ENCODE data around the gene SIGLEC1. TPM values are rescaled to one million over a fixed set of nuclear protein-coding genes. Genes with fewer than 3 reads are reported as not detected.

The SIGLEC1 gene
- total RNA-seq, 1 donor from 2014 or later: not detected

DNA sequence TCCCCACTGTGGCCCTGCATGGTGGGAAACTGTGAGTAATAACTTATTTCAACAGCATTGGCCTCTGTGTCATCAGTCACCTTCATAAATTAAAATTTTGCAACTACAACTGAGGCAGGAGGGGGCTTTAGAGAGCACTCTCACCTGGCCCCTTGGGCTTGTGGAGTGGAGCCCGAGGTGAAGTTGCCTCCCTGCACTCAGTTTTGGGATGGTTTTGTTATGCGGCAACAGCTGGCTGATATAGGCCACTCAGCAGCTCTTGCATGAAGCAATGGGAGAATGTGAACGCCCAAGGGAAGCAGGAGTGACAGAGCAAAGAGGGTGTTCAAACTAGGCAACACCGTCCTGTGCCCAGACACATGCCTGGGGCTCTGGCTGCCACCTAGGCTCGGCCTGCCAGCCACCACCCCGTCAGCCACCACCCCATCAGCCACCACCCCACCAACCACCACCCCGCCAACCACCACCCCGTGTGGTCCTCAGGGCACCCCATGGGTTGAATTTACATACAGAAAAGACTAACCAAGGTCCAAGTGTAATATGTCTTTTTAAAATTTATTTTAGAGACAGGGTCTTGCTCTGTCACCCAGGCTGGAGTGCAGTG is 44.9 kb downstream of the SIGLEC1 start:
- Mint-ChIP-seq H3K4me1 (ENCODE audit: low read depth, unreplicated experiment) (peaks cover 9% of the 10 kb centered on the region), H3K27ac (ENCODE audit: unreplicated experiment) (no peak overlapping the region)

DNA sequence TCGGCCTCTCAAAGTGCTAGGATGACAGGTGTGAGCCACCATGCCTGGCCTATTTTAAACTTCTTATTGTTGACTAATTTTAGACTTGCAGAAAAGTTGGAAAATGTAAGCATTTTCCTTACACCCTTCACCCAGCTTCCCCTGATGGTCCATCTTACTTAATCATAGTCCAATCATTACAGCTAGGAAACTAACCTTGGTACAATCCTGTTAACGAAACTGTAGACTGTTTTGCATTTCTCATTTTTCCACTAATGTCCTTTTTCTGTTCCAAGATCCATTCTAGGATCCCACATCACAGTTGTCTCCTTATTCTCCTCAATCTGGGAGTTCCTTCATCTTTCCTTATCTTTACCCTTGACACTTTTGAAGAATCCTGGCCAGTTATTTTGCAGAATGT is 48.5 kb downstream of the SIGLEC1 start:
- Mint-ChIP-seq H3K9me3 (ENCODE audit: unreplicated experiment) (no peaks in the 10 kb centered on the region), H3K27me3 (ENCODE audit: low read depth, unreplicated experiment) (peaks cover 56% of the 10 kb centered on the region), H3K4me1 (ENCODE audit: low read depth, unreplicated experiment) (no peaks in the 10 kb centered on the region), H3K4me3 (ENCODE audit: unreplicated experiment) (no peak overlapping the region), H3K27ac (ENCODE audit: unreplicated experiment) (no peak overlapping the region), H3K36me3 (ENCODE audit: low read depth, unreplicated experiment) (peaks cover 2% of the 10 kb centered on the region)
- no peak for DNase-seq (ENCODE audit: low read depth)
- Histone ChIP-seq H3K9ac (ENCODE audit: low read length) (no peak overlapping the region), H3K4me1 (ENCODE audit: insufficient read depth, low read length) (no peaks in the 10 kb centered on the region), H3K9me3 (ENCODE audit: insufficient read depth, low read depth, low read length) (no peaks in the 10 kb centered on the region), H4K20me1 (ENCODE audit: insufficient read depth, low read length) (no peaks in the 10 kb centered on the region), H3K79me2 (ENCODE audit: insufficient read depth, low read length) (no peaks in the 10 kb centered on the region), H3K4me3 (ENCODE audit: insufficient read depth, low read depth, low read length) (no peak overlapping the region), H3K36me3 (ENCODE audit: insufficient read depth, low read length) (no peaks in the 10 kb centered on the region), H3K4me2 (ENCODE audit: low read length) (no peak overlapping the region), H2AFZ (ENCODE audit: low read depth, low read length) (no peak overlapping the region), H3K27me3 (ENCODE audit: insufficient read depth, low read length) (peaks cover 26% of the 10 kb centered on the region), H3K27ac (ENCODE audit: low read depth, low read length) (no peak overlapping the region)
- TF ChIP-seq, protein P1, sequence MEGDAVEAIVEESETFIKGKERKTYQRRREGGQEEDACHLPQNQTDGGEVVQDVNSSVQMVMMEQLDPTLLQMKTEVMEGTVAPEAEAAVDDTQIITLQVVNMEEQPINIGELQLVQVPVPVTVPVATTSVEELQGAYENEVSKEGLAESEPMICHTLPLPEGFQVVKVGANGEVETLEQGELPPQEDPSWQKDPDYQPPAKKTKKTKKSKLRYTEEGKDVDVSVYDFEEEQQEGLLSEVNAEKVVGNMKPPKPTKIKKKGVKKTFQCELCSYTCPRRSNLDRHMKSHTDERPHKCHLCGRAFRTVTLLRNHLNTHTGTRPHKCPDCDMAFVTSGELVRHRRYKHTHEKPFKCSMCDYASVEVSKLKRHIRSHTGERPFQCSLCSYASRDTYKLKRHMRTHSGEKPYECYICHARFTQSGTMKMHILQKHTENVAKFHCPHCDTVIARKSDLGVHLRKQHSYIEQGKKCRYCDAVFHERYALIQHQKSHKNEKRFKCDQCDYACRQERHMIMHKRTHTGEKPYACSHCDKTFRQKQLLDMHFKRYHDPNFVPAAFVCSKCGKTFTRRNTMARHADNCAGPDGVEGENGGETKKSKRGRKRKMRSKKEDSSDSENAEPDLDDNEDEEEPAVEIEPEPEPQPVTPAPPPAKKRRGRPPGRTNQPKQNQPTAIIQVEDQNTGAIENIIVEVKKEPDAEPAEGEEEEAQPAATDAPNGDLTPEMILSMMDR (IDR thresholded peaks at IDR 0.05; ENCODE audit: insufficient read depth, low read depth, low read length): no peak
- no peak for TF ChIP-seq EZH2 (IDR thresholded peaks at IDR 0.05; ENCODE audit: insufficient read depth, low read length)
- FAIRE-seq: no peak

More for the DNA sequence above, 44.9 kb downstream of the SIGLEC1 start:
- DNase-seq (ENCODE audit: low read depth) (no peak), FAIRE-seq (no peak)
- Histone ChIP-seq H3K27ac (ENCODE audit: low read depth, low read length) (no peak overlapping the region), H3K4me2 (ENCODE audit: low read length) (no peak overlapping the region), H3K36me3 (ENCODE audit: insufficient read depth, low read length) (no peaks in the 10 kb centered on the region), H3K4me3 (ENCODE audit: insufficient read depth, low read depth, low read length) (no peak overlapping the region), H3K9ac (ENCODE audit: low read length) (no peak overlapping the region), H3K79me2 (ENCODE audit: insufficient read depth, low read length) (no peaks in the 10 kb centered on the region), H4K20me1 (ENCODE audit: insufficient read depth, low read length) (no peaks in the 10 kb centered on the region), H3K27me3 (ENCODE audit: insufficient read depth, low read length) (peaks cover 6% of the 10 kb centered on the region), H3K4me1 (ENCODE audit: insufficient read depth, low read length) (no peaks in the 10 kb centered on the region), H3K9me3 (ENCODE audit: insufficient read depth, low read depth, low read length) (no peaks in the 10 kb centered on the region), H2AFZ (ENCODE audit: low read depth, low read length) (no peak overlapping the region)
- H3K27me3 Mint-ChIP-seq (ENCODE audit: low read depth, unreplicated experiment): peaks cover 42% of the 10 kb centered on the region
- no peak for TF ChIP-seq EZH2 (IDR thresholded peaks at IDR 0.05; ENCODE audit: insufficient read depth, low read length)
- TF ChIP-seq, protein P1 (IDR thresholded peaks at IDR 0.05; ENCODE audit: insufficient read depth, low read depth, low read length): no peak
- no peak overlapping the region for H3K4me3 Mint-ChIP-seq (ENCODE audit: unreplicated experiment)
- no peaks in the 10 kb centered on the region for H3K9me3 Mint-ChIP-seq (ENCODE audit: unreplicated experiment)
- H3K36me3 Mint-ChIP-seq (ENCODE audit: low read depth, unreplicated experiment): peaks cover 2% of the 10 kb centered on the region

DNA sequence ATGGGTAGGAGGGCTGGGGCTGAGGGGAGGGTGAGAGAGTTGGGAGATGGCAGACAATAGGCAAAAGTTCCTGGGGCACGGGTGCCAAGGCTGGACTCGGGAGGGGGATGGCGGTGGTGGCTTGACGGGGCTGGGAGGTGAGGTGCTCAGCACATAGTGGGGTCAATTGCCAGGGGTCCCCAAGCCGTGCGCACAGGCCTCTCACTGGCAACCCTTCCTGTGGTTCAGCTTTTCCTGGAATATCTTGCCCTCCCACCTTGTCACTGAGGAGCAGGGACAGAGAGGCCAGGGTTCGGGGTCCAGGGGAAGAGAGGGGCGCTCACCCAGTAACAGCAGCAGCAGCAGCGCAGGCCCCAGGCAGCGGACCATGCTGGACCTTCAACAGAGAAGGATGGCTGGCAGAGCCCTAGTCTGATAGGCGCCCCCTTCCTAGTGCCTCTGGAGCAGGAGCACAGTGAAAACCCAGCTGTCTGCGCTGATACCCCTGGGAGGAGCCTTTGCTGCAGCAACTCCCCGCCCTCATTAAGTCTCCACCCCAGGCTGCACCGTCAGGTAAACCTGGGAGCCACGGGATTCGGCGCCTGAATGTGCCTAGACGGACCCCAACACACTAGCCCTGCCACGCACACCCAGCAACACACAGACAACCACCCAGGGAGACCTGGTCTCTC is 49.2 kb downstream of the SIGLEC1 start, which contains the start of gene GFRA4:
Gene GFRA4 (minus strand): TSS at position 369 of the 671 bp plus-strand sequence. CDS start 0 bp downstream, at position 369.
- no peak for FAIRE-seq
- Histone ChIP-seq H3K36me3 (ENCODE audit: insufficient read depth, low read length) (no peaks in the 10 kb centered on the region), H3K9ac (ENCODE audit: low read length) (no peak within 1 kb of the TSS), H3K4me3 (ENCODE audit: insufficient read depth, low read depth, low read length) (no peak within 1 kb of the TSS), H3K27me3 (ENCODE audit: insufficient read depth, low read length) (peaks cover 26% of the 10 kb centered on the region), H4K20me1 (ENCODE audit: insufficient read depth, low read length) (no peaks in the 10 kb centered on the region), H3K4me1 (ENCODE audit: insufficient read depth, low read length) (no peaks in the 10 kb centered on the region), H3K27ac (ENCODE audit: low read depth, low read length) (no peak within 1 kb of the TSS), H3K79me2 (ENCODE audit: insufficient read depth, low read length) (no peaks in the 10 kb centered on the region), H2AFZ (ENCODE audit: low read depth, low read length) (no peak within 1 kb of the TSS), H3K9me3 (ENCODE audit: insufficient read depth, low read depth, low read length) (no peaks in the 10 kb centered on the region), H3K4me2 (ENCODE audit: low read length) (no peak within 1 kb of the TSS)
- H3K4me1 Mint-ChIP-seq (ENCODE audit: low read depth, unreplicated experiment): no peaks in the 10 kb centered on the region
- no peak within 1 kb of the TSS for H3K4me3 Mint-ChIP-seq (ENCODE audit: unreplicated experiment)
- no peak for TF ChIP-seq EZH2 (IDR thresholded peaks at IDR 0.05; ENCODE audit: insufficient read depth, low read length)
- TF ChIP-seq, protein P1 (IDR thresholded peaks at IDR 0.05; ENCODE audit: insufficient read depth, low read depth, low read length): no peak
- H3K27me3 Mint-ChIP-seq (ENCODE audit: low read depth, unreplicated experiment): peaks cover 62% of the 10 kb centered on the region
- H3K27ac Mint-ChIP-seq (ENCODE audit: unreplicated experiment): no peak within 1 kb of the TSS
- no peak for DNase-seq (ENCODE audit: low read depth)
- H3K9me3 Mint-ChIP-seq (ENCODE audit: unreplicated experiment): no peaks in the 10 kb centered on the region
- peaks cover 2% of the 10 kb centered on the region for H3K36me3 Mint-ChIP-seq (ENCODE audit: low read depth, unreplicated experiment)

Measured in astrocyte (in vitro differentiated cells and primary cell).